ENCODE data around the gene TUBG2.
"Not testable (repeated sequence)": the region's sequence is repeated elsewhere in the genome, so short reads cannot be mapped to it uniquely, and the experiment has no call there.

The TUBG2 gene

GRCh38 chr17:42655528-42655927, 3.6 kb upstream of the TUBG2 start:
- no peak for DNase-seq

- no peak for DNase-seq
These were observed 1.1 kb upstream of the TUBG2 start for GRCh38 chr17:42657824-42658588.

DNA sequence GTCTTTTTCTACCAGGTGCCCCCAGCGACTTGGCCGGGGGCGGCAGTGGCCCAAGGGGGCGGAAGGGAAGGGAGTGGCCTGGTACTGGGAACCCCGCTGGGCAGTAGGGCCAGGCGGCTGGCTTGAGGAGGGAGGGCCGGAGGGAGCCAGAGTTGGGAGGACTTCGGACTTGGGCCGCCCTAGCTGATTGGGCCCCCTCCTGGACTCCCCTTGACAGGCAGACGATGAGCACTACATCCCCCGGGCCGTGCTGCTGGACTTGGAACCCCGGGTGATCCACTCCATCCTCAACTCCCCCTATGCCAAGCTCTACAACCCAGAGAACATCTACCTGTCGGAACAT, 819 bp downstream of the TUBG2 start:
- not testable (repeated sequence) for DNase-seq

- DNase-seq: no peak
These were observed 1.7 kb downstream of the TUBG2 start for GRCh38 chr17:42660692-42661345.

GRCh38 chr17:42665581-42666001, 6.5 kb downstream of the TUBG2 start:
- no peak for DNase-seq

DNA sequence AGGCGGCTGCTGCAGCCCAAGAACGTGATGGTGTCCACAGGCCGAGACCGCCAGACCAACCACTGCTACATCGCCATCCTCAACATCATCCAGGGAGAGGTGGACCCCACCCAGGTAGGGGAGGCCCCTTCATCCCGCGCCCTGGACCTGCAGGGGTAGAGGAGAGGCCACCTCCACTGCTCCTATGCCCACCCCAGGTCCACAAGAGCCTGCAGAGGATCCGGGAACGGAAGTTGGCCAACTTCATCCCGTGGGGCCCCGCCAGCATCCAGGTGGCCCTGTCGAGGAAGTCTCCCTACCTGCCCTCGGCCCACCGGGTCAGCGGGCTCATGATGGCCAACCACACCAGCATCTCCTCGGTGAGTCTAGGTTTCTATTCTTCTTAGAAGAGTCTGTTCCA, 7.0 kb downstream of the TUBG2 start:
- DNase-seq: not testable (repeated sequence)

GRCh38 chr17:42667088-42667951, 8.2 kb downstream of the TUBG2 start:
- no peak for DNase-seq

GRCh38 chr17:42669705-42669976, 10.6 kb downstream of the TUBG2 start:
- no peak for DNase-seq

DNA sequence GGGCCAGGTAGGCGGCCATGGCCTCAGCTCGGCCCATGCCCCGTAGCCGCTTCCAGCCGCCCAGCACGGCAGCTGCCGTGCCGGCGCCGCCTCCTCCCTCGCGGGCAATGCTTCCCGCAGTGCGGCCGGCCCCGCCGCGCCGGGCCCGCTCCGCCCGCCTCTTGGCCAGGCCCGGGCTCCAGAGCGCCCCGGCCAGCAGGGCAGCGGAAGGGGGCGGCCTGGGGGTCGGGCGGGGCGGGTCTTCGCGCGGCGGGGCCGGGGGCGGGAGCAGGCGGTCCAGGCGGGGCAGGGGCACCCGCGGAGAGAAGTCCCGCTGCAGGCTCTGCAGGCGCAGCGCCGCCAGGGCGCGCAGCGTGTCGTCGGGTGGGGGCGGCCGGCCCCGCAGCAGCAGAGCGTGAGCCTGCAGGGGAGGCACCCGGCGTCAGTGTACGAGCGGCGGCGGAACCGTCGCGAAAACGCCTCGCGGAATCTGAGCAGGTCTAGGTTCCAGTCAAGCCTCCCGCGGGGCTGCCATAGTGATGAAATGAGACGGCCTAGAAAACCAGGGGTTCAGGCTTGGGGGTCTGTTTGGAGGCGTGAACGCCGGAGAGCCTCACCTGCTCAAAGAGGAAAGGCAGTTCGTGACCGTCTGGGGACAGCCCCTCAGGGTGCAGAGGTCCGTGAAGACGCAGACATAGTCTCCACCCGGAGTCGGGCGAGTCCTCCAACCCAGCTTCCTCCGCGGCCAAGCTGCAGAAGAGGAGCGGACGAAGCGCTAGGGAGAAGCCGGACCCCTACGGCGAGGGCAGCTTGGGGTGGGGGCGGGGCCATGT, 11.1 kb downstream of the TUBG2 start:
- no peak for DNase-seq

DNA sequence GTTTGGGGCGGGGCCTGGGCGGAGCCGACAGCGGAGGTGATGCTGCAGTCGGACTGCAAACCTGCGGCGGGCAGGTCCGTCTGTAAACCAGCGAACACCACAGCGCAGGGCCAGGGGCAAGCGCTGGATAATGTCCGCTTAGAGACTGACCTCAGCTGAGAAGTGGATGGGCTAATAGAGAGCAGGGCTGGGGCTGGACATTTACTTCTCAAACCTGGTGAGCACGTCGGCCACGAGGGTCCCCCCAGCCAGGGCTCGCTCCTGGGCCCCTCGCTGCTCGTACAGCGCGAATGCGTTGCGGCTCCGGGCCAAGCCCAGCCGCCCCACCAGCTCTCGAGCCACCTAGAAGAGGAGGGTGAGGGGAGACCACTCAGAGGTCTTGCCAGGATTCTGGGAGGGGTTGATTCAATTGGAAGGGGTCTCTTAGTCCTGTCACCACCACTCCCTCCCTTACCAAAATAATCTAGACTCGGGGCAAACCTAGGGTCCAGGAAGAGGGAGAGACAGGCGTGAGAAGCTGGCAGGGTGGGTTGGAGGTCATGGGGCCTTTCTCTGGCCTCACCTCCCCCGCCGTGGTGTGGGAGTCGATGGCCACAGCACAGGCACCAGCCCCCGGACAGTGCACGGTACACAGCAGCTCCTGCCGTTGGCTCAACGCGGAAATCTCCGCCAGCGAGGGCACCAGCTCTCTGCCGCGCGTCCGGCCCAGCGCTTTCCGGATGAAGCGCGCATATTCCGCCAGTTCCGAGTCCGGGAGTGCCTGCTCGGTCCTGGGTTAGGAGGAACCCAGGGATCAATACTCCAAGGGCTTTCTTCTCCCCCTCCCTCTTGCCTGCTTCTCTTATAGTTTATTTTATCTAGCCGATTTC, 11.9 kb downstream of the TUBG2 start:
- no peak for DNase-seq

- no peak for DNase-seq
These were observed 13.0 kb downstream of the TUBG2 start for GRCh38 chr17:42672038-42672437.

DNA sequence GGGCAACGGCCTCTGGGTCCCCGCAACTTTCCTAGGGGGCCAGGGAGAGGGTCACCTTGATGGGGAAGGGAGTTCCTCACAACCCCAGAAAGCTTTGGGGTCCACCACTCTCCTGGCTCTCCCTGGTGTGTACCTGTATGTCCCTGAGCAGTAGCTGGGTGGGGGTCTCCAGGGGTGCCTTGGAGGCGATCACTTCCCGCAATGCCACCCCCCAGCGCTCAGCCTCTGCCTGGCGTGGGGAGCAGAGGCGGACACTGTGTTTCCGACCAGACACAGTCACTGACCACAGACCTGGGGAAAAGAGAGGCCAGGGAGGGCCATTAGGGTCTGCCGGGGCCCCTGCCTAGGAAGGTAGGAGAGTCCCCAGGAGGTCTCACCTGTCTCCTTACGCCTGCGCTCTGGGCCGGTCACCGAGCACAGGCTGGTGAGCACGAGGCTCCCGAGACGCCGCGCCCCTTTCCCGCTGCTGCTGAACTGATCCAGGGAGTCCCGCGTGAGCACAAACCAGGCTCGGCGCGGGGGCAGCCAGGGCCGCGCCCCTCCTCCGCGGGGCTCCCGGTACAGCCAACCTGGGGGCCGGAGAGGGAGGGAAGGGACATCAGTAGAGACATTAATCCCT, 14.3 kb downstream of the TUBG2 start:
- DNase-seq: no peak

- no peak for DNase-seq
These were observed 15.0 kb downstream of the TUBG2 start for GRCh38 chr17:42673885-42674754.

DNA sequence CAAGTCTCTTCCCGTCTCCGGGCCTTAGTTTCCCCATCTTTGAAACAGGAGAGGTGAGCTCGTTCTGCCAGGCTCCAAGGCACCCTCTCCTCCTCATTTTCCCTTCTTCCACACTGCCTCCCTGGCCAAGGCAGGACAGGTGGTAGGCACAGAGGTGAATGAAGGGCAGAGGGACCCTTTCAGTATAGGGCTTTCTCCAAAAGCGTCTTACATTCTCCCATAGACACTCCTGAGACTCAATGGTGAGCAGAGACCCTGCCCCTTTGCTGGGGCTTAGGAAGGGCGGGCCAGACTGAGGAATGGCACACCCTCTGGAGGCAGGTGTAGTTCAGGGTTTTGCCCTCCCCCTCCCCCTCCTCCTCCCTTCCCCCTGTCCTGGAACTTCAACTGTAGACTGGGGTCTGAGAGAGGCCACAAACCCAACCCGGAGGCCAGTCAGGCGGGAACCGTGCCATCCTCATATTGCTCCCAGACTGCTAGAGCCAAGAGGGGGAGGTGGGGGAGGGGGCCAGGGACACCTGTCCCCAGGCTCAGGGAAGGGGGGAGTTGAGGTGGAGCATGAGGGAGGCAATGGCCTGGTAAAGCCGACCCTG, 15.8 kb downstream of the TUBG2 start:
- peak; percentile 18 for DNase-seq

DNA sequence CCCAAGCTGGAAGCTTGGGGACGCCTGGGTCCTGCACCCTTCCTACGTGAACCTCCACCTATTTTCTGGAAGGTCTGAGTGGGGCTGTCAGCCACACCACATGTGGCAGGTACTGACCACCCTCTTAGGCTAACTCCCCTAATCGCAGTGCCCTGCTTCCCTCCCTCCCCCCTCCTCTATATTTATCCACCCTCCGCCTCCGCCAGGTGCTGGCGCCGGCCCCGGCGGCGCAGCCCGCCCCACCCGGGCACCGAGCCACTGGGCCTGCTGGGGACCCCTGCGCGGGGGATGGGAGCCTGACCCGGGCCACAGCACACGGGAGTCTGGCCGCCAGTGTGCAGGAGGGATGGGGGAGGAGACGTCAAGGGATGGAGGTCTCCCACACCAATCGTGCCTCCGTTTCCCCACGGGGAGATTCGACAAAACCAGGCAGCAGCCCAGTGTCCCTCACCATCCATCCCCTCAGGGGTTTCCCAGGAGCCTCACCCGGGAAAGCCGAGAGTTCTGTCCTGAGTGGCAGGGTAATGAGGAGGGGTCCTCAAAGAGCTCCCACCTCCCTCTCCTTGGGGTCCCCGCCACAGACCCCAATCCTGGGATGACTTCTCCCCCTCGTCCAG, 16.4 kb downstream of the TUBG2 start:
- DNase-seq: no peak

- no peak for DNase-seq
These were observed 16.9 kb downstream of the TUBG2 start for GRCh38 chr17:42675965-42676423.

DNA sequence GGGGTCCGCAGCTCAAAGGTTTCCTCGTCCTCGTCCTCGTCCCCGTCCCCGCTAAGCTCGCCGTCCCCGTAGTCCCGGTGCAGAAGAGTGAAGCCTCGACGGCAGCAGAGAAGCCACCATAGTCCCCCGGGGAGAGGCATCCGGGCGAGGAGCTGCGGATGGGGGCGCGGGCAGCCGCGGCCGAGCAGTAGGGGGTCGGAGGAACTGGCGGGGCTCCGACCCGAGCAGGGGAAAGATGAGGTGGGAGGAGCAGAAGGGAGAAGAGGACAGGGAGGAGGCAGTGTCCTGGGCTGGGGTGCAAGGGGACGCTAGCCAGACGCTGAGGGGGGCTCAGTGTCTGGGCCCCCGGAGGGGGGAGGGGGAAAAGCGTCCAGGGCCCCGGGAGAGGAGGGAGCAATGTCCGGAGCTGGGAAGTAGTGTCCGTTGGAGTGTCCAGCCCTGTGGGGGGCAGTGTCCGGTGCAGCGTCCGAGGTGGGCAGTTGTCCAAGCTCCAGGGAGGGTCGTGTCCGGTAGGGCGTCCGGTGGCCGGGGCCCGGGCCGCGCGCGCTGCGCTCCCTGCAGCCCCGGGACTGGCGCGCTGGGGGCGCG, 17.4 kb downstream of the TUBG2 start, which contains the start of gene PLEKHH3:
PLEKHH3 (minus strand) TSS at position 571 of the 588 bp plus-strand sequence; CDS start at position 140, 431 bp downstream.
- DNase-seq: peak; percentile 20

- DNase-seq: peak; percentile 99
These were observed 18.2 kb downstream of the TUBG2 start for GRCh38 chr17:42677012-42677857.

Measured in NCI-H1417 treated with DMSO at 0.1 percent for 48 hours (cell line).